ENCODE results near the gene CASKIN2. TPM values are rescaled to one million over a fixed set of nuclear protein-coding genes. Genes with fewer than 3 reads are reported as not detected.

CASKIN2 gene
- polyA plus RNA-seq, 2 of the 4 experiments (the other 2 are of a cell fraction), result 3.6 to 11.2 TPM

- Histone ChIP-seq H3K27ac (no peak overlapping the region), H3K4me2 (no peak overlapping the region), H3K4me3 (no peak overlapping the region), H3K4me1 (no peaks in the 10 kb centered on the region), H3K9me3 (no peaks in the 10 kb centered on the region)
- ChIA-PET POLR2A (no interaction called here), CTCF (interaction anchor here (0.6 to 6.1 kb wide), 12 partner anchors 10 to 163 kb away, joined by 3 to 26 read pairs (median 5); partner anchors contain the start of genes SMIM5 and TSEN54)
- no peak for ATAC-seq
- WGBS (ENCODE audit: missing lambda C conversion rate), result 88% methylated on average over 14 of the region's 14 CpGs
- TF ChIP-seq ZSCAN20 (CRISPR knock-in tag; IDR thresholded peaks at IDR 0.05) (no peak), CBX2 (IDR thresholded peaks at IDR 0.05; ENCODE audit: borderline replicate concordance, low read depth) (no peak), ZFP36 (IDR thresholded peaks at IDR 0.05; ENCODE audit: borderline replicate concordance, partially characterized antibody) (no peak), REST (IDR thresholded peaks at IDR 0.05) (no peak), KDM5A (IDR thresholded peaks at IDR 0.05) (no peak), MAFK (IDR thresholded peaks at IDR 0.05; ENCODE audit: partially characterized antibody) (no peak), ATOH8 (CRISPR knock-in tag; IDR thresholded peaks at IDR 0.05; ENCODE audit: low read depth) (no peak), BHLHE40 (IDR thresholded peaks at IDR 0.05; ENCODE audit: low read depth, low read length) (no peak), TP53 (CRISPR knock-in tag; IDR thresholded peaks at IDR 0.05) (no peak), RAD21 (conservative IDR thresholded peaks at IDR 0.05 in 1 of 2, IDR thresholded peaks at IDR 0.05 in 1 of 2) (no peak), JUN (IDR thresholded peaks at IDR 0.05) (no peak), RCOR1 (IDR thresholded peaks at IDR 0.05; ENCODE audit: low read depth, low read length) (no peak), MAZ (IDR thresholded peaks at IDR 0.05; ENCODE audit: borderline replicate concordance, low read depth, low read length) (no peak)
- TF ChIP-seq, protein P1, sequence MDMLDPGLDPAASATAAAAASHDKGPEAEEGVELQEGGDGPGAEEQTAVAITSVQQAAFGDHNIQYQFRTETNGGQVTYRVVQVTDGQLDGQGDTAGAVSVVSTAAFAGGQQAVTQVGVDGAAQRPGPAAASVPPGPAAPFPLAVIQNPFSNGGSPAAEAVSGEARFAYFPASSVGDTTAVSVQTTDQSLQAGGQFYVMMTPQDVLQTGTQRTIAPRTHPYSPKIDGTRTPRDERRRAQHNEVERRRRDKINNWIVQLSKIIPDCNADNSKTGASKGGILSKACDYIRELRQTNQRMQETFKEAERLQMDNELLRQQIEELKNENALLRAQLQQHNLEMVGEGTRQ (IDR thresholded peaks at IDR 0.05), result no peak
- TF ChIP-seq, protein P2, sequence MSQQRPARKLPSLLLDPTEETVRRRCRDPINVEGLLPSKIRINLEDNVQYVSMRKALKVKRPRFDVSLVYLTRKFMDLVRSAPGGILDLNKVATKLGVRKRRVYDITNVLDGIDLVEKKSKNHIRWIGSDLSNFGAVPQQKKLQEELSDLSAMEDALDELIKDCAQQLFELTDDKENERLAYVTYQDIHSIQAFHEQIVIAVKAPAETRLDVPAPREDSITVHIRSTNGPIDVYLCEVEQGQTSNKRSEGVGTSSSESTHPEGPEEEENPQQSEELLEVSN (IDR thresholded peaks at IDR 0.05; ENCODE audit: borderline replicate concordance, low read depth), result no peak
- TF ChIP-seq, protein P3, sequence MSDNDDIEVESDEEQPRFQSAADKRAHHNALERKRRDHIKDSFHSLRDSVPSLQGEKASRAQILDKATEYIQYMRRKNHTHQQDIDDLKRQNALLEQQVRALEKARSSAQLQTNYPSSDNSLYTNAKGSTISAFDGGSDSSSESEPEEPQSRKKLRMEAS (IDR thresholded peaks at IDR 0.05), result no peak
- TF ChIP-seq, protein P4, sequence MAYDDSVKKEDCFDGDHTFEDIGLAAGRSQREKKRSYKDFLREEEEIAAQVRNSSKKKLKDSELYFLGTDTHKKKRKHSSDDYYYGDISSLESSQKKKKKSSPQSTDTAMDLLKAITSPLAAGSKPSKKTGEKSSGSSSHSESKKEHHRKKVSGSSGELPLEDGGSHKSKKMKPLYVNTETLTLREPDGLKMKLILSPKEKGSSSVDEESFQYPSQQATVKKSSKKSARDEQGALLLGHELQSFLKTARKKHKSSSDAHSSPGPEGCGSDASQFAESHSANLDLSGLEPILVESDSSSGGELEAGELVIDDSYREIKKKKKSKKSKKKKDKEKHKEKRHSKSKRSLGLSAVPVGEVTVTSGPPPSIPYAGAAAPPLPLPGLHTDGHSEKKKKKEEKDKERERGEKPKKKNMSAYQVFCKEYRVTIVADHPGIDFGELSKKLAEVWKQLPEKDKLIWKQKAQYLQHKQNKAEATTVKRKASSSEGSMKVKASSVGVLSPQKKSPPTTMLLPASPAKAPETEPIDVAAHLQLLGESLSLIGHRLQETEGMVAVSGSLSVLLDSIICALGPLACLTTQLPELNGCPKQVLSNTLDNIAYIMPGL (CRISPR knock-in tag; IDR thresholded peaks at IDR 0.05; ENCODE audit: borderline replicate concordance), result no peak
- no peak for FAIRE-seq
- no peak for DNase-seq (ENCODE audit: low read depth in 1 of 2, low spot score in 1 of 2)
Measured at GRCh38 chr17:75486151-75486550, 29.2 kb downstream of the CASKIN2 start.

GRCh38 chr17:75485688-75486087 is 29.6 kb downstream of the CASKIN2 start:
- POLR2A ChIA-PET, result no interaction called here
- DNase-seq (ENCODE audit: low read depth in 1 of 2, low spot score in 1 of 2) (no peak), FAIRE-seq (no peak), ATAC-seq (no peak)
- no peak overlapping the region for H3K27ac ChIP-seq
- WGBS (ENCODE audit: missing lambda C conversion rate), result 88% methylated on average over 7 of the region's 12 CpGs
- no peak overlapping the region for H3K4me3 ChIP-seq
- H3K9me3 ChIP-seq, result no peaks in the 10 kb centered on the region
- no peaks in the 10 kb centered on the region for H3K4me1 ChIP-seq
- H3K4me2 ChIP-seq, result no peak overlapping the region
- CTCF ChIA-PET, result interaction anchor here (0.8 to 6.1 kb wide), 9 partner anchors 13 to 163 kb away, joined by 3 to 26 read pairs (median 5); no protein-coding TSS in a partner anchor
- TF ChIP-seq PBX3 (IDR thresholded peaks at IDR 0.05) (no peak), KDM1A (IDR thresholded peaks at IDR 0.05; ENCODE audit: low read depth) (no peak), TFCP2L1 (CRISPR knock-in tag; IDR thresholded peaks at IDR 0.05) (no peak), RNF2 (IDR thresholded peaks at IDR 0.05; ENCODE audit: borderline replicate concordance, low read depth) (no peak), CBX8 (IDR thresholded peaks at IDR 0.05) (no peak), EP300 (IDR thresholded peaks at IDR 0.05) (no peak), ESRRA (IDR thresholded peaks at IDR 0.05; ENCODE audit: borderline replicate concordance, low read length) (no peak), RCOR1 (IDR thresholded peaks at IDR 0.05; ENCODE audit: low read depth, low read length) (no peak), SMC3 (IDR thresholded peaks at IDR 0.05) (no peak), FOXS1 (CRISPR knock-in tag; IDR thresholded peaks at IDR 0.05) (no peak)
- TF ChIP-seq, protein P4 (CRISPR knock-in tag; IDR thresholded peaks at IDR 0.05; ENCODE audit: borderline replicate concordance), result no peak

All from A549 (cell line).